HG02852 (cell line): ENCODE data around the gene LHFPL6.

Source experiments
- ATAC-seq: cut with Tn5 transposase; IDR thresholded peaks from one replicate; pipeline ENCODE4 v1.9.1; 2021; ENCODE audit warnings: mild to moderate bottlenecking, moderate library complexity; ENCODE audit not compliant: unreplicated experiment

LHFPL6 gene

GRCh38 chr13:39417643-39418042 lies 185.3 kb downstream of the LHFPL6 start:
- no peak for ATAC-seq

- no peak for ATAC-seq
Observed at GRCh38 chr13:39417131-39417530, 185.9 kb downstream of the LHFPL6 start.

- ATAC-seq = no peak
Observed at GRCh38 chr13:39415008-39415802, 187.8 kb downstream of the LHFPL6 start.

- ATAC-seq = no peak
Observed at GRCh38 chr13:39414339-39414738, 188.7 kb downstream of the LHFPL6 start.

- ATAC-seq = no peak
Observed at GRCh38 chr13:39411511-39411910, 191.5 kb downstream of the LHFPL6 start.

GRCh38 chr13:39410964-39411363 lies 192.0 kb downstream of the LHFPL6 start:
- no peak for ATAC-seq

GRCh38 chr13:39410096-39410901 lies 192.7 kb downstream of the LHFPL6 start:
- ATAC-seq = no peak

- no peak for ATAC-seq
Observed at GRCh38 chr13:39408512-39408911, 194.5 kb downstream of the LHFPL6 start.

GRCh38 chr13:39407786-39408185 lies 195.2 kb downstream of the LHFPL6 start:
- no peak for ATAC-seq

GRCh38 chr13:39407138-39407537 lies 195.9 kb downstream of the LHFPL6 start:
- no peak for ATAC-seq

- ATAC-seq = peak; percentile 51
Observed at GRCh38 chr13:39406688-39407087, 196.3 kb downstream of the LHFPL6 start.

GRCh38 chr13:39405596-39406205 lies 197.3 kb downstream of the LHFPL6 start:
- no peak for ATAC-seq

- no peak for ATAC-seq
Observed at GRCh38 chr13:39405107-39405506, 197.9 kb downstream of the LHFPL6 start.

- no peak for ATAC-seq
Observed at GRCh38 chr13:39403106-39403505, 199.9 kb downstream of the LHFPL6 start.

- no peak for ATAC-seq
Observed at GRCh38 chr13:39402221-39402970, 200.6 kb downstream of the LHFPL6 start.

- ATAC-seq = no peak
Observed at GRCh38 chr13:39401756-39402155, 201.2 kb downstream of the LHFPL6 start.

- ATAC-seq = no peak
Observed at GRCh38 chr13:39401046-39401705, 201.8 kb downstream of the LHFPL6 start.

GRCh38 chr13:39399102-39399501 lies 203.9 kb downstream of the LHFPL6 start:
- ATAC-seq = no peak

- no peak for ATAC-seq
Observed at GRCh38 chr13:39397896-39398265, 205.1 kb downstream of the LHFPL6 start.

- no peak for ATAC-seq
Observed at GRCh38 chr13:39397226-39397895, 205.6 kb downstream of the LHFPL6 start.
